A549 (cell line): ENCODE results near the gene ERFL. TPM values are rescaled to one million over a fixed set of nuclear protein-coding genes. Genes with fewer than 3 reads are reported as not detected.
A peak's percentile ranks its signal among the peaks of the same experiment; 100 is the strongest.

Source experiments
- ATAC-seq, 2 experiments: fragments of 200-7000 bp in 1 of 2; fragments of >200 bp in 1 of 2; cut with Nextera tagmentation in 1 of 2; cut with Tn5 transposase in 1 of 2; 3 replicates each; pipeline versions ENCODE4 v1.8.0 to v1.9.1; 2018 to 2020; ENCODE audit warnings: mild to moderate bottlenecking in 1 of 2, moderate library complexity in 1 of 2
- CTCF ChIA-PET: fragments of 300-600 bp; sonication (Branson Sonifier 250); formaldehyde crosslinking; extraction: SDS; loops from one replicate; lab custom pipeline; 2021; ENCODE audit warnings: antibody characterized with exemption, inconsistent platforms; lab: Yijun Ruan, JAX
- POLR2A ChIA-PET: fragments of 350-600 bp; formaldehyde crosslinking; extraction: SDS; loops from one replicate; lab custom pipeline; 2021; ENCODE audit warnings: antibody characterized with exemption, inconsistent platforms; lab: Yijun Ruan, JAX
- DNase-seq, 2 experiments: peaks; one replicate each; pipeline versions ENCODE4 v3.0.0 to v3.0.0-alpha.2; 2011 to 2016; ENCODE audit warnings: low read depth in 1 of 2, low spot score in 1 of 2
- FAIRE-seq: peaks from 2 replicates; lab custom pipeline; 2011; peaks lifted over from hg19 to GRCh38; lab: Jason Lieb, UNC
- H3K27ac ChIP-seq, 2 experiments: fragments of >200 bp; sonication (Bioruptor Twin); formaldehyde crosslinking; 3 replicates each; pipeline ENCODE4 v1.5.1; 2016 to 2017
- H3K4me1 ChIP-seq: fragments of >200 bp; sonication (Bioruptor Twin); formaldehyde crosslinking; 3 replicates; pipeline ENCODE4 v1.6.1; 2016
- H3K4me2 ChIP-seq: fragments of >200 bp; sonication (Bioruptor Twin); formaldehyde crosslinking; 3 replicates; pipeline ENCODE4 v1.6.1; 2016
- H3K4me3 ChIP-seq: fragments of >200 bp; sonication (Bioruptor Twin); formaldehyde crosslinking; 3 replicates; pipeline ENCODE4 v1.5.1; 2016
- H3K9me3 ChIP-seq: fragments of >200 bp; sonication (Bioruptor Twin); formaldehyde crosslinking; 3 replicates; pipeline ENCODE4 v1.6.1; 2016
- CBX8 ChIP-seq: fragments of 200-600 bp; sonication (generic); IDR thresholded peaks from 2 replicates; pipeline ENCODE4 v1.6.1; 2016
- E2F6 ChIP-seq: IDR thresholded peaks from 2 replicates; pipeline ENCODE4 v1.6.1; 2012; ENCODE audit warnings: low read depth, borderline replicate concordance
- ELK1 ChIP-seq: fragments of 150-350 bp; IDR thresholded peaks from 2 replicates; pipeline ENCODE4 v1.6.1; 2014; ENCODE audit warnings: low read depth, mild to moderate bottlenecking, low read length
- HEYL ChIP-seq: fragments of 250-450 bp; sonication (Bioruptor Pico); IDR thresholded peaks from 2 replicates; pipeline ENCODE4 v1.8.0; 2021; ENCODE audit warnings: mild to moderate bottlenecking, moderate library complexity
- MYC ChIP-seq: IDR thresholded peaks from 2 replicates; pipeline ENCODE4 v1.6.1; 2012; ENCODE audit warnings: mild to moderate bottlenecking, inconsistent platforms, low read length, improper control_type of control experiment, borderline replicate concordance
- NFE2L2 ChIP-seq: fragments of 150-350 bp; conservative IDR thresholded peaks from 2 replicates; pipeline ENCODE4 v1.6.1; 2014; ENCODE audit warnings: low read length
- NPAS2 ChIP-seq: fragments of 250-450 bp; sonication (Bioruptor Pico); IDR thresholded peaks from 2 replicates; pipeline ENCODE4 v1.8.0; 2022; ENCODE audit warnings: mild to moderate bottlenecking, moderate library complexity, borderline replicate concordance
- NR3C1 ChIP-seq: fragments of >200 bp; sonication (Bioruptor Twin); formaldehyde crosslinking; IDR thresholded peaks from 3 replicates; pipeline ENCODE4 v1.6.1; 2017
- PHF8 ChIP-seq: fragments of 200-600 bp; sonication (generic); IDR thresholded peaks from 2 replicates; pipeline ENCODE4 v1.6.1; 2016; ENCODE audit warnings: low read depth, mild to moderate bottlenecking, antibody characterized with exemption, moderate library complexity, borderline replicate concordance
- POLR2A ChIP-seq: IDR thresholded peaks from 2 replicates; pipeline ENCODE4 v1.6.1; 2012; ENCODE audit warnings: mild to moderate bottlenecking, low read length
- RCOR1 ChIP-seq: fragments of 150-350 bp; IDR thresholded peaks from 2 replicates; pipeline ENCODE4 v1.6.1; 2014; ENCODE audit warnings: antibody characterized with exemption, low read length, low read depth
- REST ChIP-seq: fragments of 200-600 bp; sonication (generic); IDR thresholded peaks from 2 replicates; pipeline ENCODE4 v1.6.1; 2016; ENCODE audit warnings: antibody characterized with exemption, mild to moderate bottlenecking, moderate library complexity
- RFX5 ChIP-seq: fragments of 450-650 bp; IDR thresholded peaks from 2 replicates; pipeline ENCODE4 v1.7.1; 2014; ENCODE audit warnings: antibody characterized with exemption, mild to moderate bottlenecking, moderate library complexity
- SMC3 ChIP-seq: fragments of >200 bp; sonication (Bioruptor Twin); formaldehyde crosslinking; IDR thresholded peaks from 3 replicates; pipeline ENCODE4 v1.6.1; 2018; ENCODE audit warnings: inconsistent platforms
- ZFP36 ChIP-seq: fragments of 450-650 bp; IDR thresholded peaks from 2 replicates; pipeline ENCODE4 v1.6.1; 2014; ENCODE audit warnings: borderline replicate concordance; ENCODE audit not compliant: partially characterized antibody
- WGBS: methylation state at CpG from one replicate; pipeline ENCODE4 v1.1.6; 2017; ENCODE audit errors: missing lambda C conversion rate; 5-methylcytosine and 5-hydroxymethylcytosine counted together
- polyA plus RNA-seq, 4 experiments: library from polyadenylated mRNA; depleted of rRNA in 3 of 4; stranded (reverse); fragments of >200 nt; fragmentation: RNase III in 1 of 4; extraction: RNeasy Plus Mini Kit Qiagen cat#74134 plus additional on column Dnase treatment in 1 of 4; gene quantifications; 2 replicates in 3 of 4; 3 replicates in 1 of 4; pipeline ENCODE4 v1.2.3, GENCODE V29; 2011 to 2017
- TF ChIP-seq, protein P1 (sequence below): IDR thresholded peaks from 2 replicates; pipeline ENCODE4 v1.6.1; 2012
- TF ChIP-seq, protein P2 (sequence below): fragments of 250-450 bp; sonication (Bioruptor Pico); IDR thresholded peaks from 2 replicates; pipeline ENCODE4 v1.5.0; 2020; ENCODE audit warnings: low read depth, mild to moderate bottlenecking, moderate library complexity

Gene ERFL
- polyA plus RNA-seq, 2 of the 4 experiments (the other 2 are of a cell fraction): 0.15 to 0.19 TPM

DNA sequence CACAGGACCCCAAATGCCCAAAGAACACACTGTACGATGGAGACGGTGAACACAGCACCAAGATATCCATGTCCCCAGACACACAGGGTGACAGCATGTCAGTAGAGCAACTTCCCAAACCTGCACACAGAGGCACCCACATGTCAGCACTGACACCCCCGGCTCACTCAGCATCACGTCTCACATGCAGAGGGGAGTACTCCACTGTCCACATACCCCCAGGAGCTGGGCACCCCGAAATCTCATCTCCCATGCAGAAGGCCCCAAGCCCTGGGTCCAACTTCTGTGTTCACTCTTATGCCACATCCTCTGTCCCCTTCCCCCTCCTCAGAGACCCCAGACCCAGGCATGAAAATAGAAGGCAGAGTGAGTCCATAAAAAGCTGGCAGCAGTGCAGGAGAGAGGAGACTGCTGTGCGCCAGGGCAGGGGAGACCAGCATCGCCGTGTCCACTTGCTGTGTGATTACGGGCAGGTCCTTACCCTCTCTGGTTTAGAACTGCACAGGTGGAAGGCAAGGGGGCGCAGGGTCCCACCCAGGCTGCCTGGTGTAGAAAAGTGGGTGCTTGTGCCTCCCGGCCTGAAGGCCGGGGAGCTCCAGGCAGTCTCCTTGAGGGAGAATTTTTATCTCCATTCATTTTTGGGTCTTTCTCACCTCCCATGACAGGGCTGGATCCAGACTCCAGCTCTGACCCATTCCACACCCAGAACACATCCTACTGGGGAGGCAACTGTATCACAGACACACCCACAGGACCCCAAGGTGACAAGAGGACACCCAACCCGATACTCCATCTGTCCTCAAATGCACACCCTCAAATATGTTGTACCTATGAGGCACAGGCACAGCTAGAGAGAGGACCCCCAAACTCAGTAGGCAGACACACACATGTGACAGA is 17.0 kb downstream of the ERFL start:
- Histone ChIP-seq H3K27ac (no peak overlapping the region), H3K4me1 (peaks cover 29% of the 10 kb centered on the region), H3K4me3 (no peak overlapping the region), H3K9me3 (no peaks in the 10 kb centered on the region), H3K4me2 (no peak overlapping the region)
- POLR2A ChIA-PET: interaction anchor here (1.1 kb wide), 2 partner anchors 9 to 38 kb away, joined by 3 to 4 read pairs; no protein-coding TSS in a partner anchor
- DNase-seq (no peak), FAIRE-seq (no peak), ATAC-seq (peak in 1 of 2 experiments; percentile 1; a peak in 1 of 6 replicates)
- WGBS: 73% methylated on average over 13 of the region's 13 CpGs
- CTCF ChIA-PET: interaction anchor here (0.5 to 2.6 kb wide), 13 partner anchors 10 to 462 kb away, joined by 3 to 9 read pairs (median 3); no protein-coding TSS in a partner anchor
- TF ChIP-seq HEYL (CRISPR knock-in tag) (no peak), POLR2A (peak; percentile 18; the same call in 1 of the 2 replicates), PHF8 (no peak), RFX5 (no peak), E2F6 (no peak), ELK1 (no peak), SMC3 (no peak), ZFP36 (peak; percentile 81)
- TF ChIP-seq, protein P1, sequence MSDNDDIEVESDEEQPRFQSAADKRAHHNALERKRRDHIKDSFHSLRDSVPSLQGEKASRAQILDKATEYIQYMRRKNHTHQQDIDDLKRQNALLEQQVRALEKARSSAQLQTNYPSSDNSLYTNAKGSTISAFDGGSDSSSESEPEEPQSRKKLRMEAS: no peak

GRCh38 chr19:41910240-41910991 is 17.8 kb downstream of the ERFL start:
- H3K4me2 ChIP-seq: no peak overlapping the region
- H3K4me3 ChIP-seq: no peak overlapping the region
- peak; percentile 63 for FAIRE-seq
- peak in 1 of 2 experiments; percentile 0; a peak in 2 of 6 replicates for ATAC-seq
- peaks cover 35% of the 10 kb centered on the region for H3K4me1 ChIP-seq
- POLR2A ChIA-PET: no interaction called here
- no peak for DNase-seq
- no peaks in the 10 kb centered on the region for H3K9me3 ChIP-seq
- TF ChIP-seq, protein P2, sequence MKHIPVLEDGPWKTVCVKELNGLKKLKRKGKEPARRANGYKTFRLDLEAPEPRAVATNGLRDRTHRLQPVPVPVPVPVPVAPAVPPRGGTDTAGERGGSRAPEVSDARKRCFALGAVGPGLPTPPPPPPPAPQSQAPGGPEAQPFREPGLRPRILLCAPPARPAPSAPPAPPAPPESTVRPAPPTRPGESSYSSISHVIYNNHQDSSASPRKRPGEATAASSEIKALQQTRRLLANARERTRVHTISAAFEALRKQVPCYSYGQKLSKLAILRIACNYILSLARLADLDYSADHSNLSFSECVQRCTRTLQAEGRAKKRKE: no peak
- TF ChIP-seq ZFP36: no peak
- TF ChIP-seq, protein P1: no peak
- TF ChIP-seq CBX8: no peak
- no peak for TF ChIP-seq MYC
- no peak for TF ChIP-seq RCOR1
- no peak for TF ChIP-seq NR3C1
- TF ChIP-seq REST: no peak
- no peak for TF ChIP-seq NPAS2
- TF ChIP-seq NFE2L2: no peak
- TF ChIP-seq, all 56 proteins: peak for 0
- 77% methylated on average over 12 of the region's 12 CpGs for WGBS
- CTCF ChIA-PET: interaction anchor here (0.7 to 4.8 kb wide), 11 partner anchors 9 to 125 kb away, joined by 3 to 28 read pairs (median 3); partner anchors contain the start of gene RABAC1
- H3K27ac ChIP-seq: no peak overlapping the region
